DMS153 (cell line): ENCODE data around the gene SCNM1.
A peak's percentile ranks its signal among the peaks of the same experiment; 100 is the strongest.
"Not testable (repeated sequence)": the region's sequence is repeated elsewhere in the genome, so short reads cannot be mapped to it uniquely, and the experiment has no call there.

Experiments
- DNase-seq: peaks from one replicate; lab custom pipeline; 2025; lab: John Stamatoyannopoulos, UW

Gene SCNM1

DNA sequence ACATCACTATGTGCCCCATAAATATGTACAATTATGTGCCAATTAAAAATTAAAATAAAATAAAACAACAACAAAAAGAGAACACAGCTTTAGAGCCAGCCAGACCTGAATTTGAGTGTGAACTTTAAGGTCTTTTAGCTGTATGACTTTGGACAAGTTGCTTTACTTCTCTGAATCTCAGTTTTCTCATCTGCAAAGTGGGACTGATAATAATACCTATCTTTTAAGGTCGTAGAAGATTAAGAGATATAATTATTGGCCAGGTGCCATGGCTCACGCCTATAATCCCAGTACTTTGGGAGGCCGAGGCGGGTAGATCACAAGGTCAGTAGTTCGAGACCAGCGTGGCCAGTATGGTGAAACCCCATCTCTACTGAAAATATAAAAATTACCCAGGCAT, 27.4 kb downstream of the SCNM1 start:
- no peak for DNase-seq

DNA sequence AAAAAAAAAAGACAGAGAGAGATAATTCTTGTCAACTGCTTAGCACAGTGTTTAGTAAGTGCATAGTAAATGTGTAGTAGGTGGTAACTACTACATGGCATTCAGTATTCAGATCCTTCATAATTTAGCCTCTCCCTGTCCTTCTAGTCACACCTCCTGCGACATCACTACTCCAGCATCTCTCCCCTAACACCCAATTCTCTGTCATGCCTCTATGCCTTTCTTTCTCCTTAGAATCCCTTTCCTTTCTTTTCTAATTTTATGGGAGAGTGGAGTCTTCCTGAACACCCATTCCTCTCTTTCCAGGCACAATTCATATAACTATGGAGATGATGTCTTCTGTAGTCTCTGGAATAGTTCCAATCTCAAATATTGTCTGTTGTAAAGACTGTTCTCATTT, 27.9 kb downstream of the SCNM1 start:
- DNase-seq = no peak

DNA sequence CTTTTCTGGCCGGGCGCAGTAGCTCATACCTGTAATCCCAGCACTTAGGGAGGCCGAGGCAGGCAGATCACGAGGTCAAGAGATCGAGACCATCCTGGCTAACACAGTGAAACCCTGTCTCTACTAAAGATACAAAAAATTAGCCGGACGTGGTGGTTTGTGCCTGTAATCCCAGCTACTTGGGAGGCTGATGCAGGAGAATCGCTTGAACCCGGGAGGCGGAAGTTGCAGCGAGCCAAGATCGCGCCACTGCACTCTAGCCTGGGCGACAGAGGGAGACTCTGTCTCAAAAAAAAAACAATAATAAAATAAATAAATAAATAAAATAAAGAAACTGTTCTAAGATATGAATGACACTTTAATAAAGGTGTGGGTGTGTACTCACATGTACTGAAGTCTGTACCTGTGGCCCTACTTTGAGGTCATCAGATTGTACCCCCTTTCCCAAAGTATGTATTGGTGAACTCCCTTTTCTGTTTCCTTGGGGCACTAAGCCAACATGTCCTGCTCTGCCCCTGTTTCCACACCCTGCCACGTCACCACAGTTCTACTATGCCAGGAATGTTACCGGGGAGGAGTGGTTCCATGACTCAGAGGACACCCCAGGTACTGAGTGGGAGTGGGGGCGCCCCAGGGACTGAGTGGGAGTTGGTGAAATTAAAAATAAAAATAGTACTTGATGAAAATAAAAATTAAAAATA, 29.1 kb downstream of the SCNM1 start:
- not testable (repeated sequence) for DNase-seq

DNA sequence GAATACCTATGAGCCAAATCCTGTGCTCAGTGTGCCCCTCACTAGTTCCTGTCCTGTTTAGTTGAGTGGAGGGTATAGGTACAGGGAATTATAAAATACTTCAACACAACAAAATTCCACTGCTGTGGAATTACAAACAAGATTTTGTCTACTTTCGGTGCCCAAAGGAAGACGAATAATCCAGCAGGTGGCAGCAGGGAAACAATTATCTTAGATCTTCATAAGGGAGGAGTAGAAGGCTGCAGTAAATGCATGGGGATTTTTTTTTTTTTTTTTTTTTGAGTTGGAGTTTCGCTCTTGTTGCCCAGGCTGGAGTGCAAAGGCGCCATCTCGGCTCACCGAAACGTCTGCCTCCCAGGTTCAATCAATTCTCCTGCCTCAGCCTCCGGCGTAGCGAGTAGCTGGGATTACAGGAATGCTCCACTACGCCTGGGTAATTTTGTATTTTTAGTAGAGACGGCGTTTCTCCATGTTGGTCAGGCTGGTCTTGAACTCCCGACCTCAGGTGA, 30.4 kb downstream of the SCNM1 start:
- DNase-seq = peak; percentile 86

DNA sequence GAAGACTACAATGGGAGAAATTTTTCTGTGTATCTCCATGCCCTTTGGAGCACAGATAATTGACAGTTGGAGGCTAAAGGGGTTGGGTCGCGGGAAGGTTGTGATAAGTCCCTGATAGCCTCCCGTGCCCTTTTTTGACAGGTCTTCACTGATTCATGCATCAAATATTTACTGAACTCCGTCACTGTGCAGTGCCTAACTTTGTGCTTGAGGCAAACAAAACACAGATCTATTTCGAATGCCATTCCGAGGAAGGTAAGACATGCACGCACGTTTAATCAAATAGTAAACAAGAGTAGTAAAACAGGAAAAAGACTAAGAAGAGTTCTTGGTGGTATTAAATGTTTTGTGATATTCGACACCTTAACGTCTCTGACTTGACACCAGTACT, 31.9 kb downstream of the SCNM1 start:
- peak; percentile 50 for DNase-seq

DNA sequence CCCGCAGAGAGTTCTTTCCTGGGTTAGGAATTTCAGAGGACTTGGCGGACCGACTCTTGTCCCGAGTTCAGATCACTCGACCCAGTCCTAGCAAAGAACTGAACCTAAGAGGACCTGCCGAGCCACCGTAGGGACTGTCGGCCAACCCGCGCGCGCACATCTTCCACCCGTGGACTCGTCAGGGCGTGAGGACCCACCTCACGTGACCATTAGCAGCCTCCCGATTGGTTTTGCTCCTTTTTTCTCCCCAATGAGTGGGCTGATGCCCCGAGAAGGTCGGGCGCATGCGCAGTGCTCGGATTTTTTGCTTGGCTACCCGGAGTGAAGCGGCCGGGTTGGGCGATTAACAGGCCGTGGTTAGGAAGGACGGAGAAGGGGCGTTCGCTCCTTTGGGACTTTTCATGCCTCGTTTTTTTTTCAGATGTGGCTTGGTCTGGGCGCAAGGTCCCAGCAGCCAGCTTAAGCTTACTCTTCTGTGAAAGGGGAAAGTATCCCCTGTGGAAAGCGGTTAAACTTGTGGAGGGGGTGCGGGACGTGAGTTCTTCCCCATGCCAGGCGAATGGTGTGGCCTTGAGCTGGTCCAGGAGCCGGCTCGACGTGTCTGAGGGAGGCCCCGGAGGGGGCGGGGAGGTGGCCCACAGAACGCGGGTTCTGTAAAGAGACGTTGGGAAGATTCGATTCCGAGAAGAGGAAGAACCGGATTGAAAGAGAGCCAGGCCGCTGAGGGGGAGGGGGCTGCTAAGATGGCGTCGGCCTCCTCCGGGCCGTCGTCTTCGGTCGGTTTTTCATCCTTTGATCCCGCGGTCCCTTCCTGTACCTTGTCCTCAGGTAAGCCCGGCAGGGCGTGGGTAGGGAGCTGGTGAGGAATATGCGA, 32.5 kb downstream of the SCNM1 start, which contains the start of gene PIP5K1A:
TSS of gene PIP5K1A (plus strand) at position 299 of the 874 bp plus-strand sequence. CDS start at position 744, 445 bp downstream.
- DNase-seq = peak; percentile 99

DNA sequence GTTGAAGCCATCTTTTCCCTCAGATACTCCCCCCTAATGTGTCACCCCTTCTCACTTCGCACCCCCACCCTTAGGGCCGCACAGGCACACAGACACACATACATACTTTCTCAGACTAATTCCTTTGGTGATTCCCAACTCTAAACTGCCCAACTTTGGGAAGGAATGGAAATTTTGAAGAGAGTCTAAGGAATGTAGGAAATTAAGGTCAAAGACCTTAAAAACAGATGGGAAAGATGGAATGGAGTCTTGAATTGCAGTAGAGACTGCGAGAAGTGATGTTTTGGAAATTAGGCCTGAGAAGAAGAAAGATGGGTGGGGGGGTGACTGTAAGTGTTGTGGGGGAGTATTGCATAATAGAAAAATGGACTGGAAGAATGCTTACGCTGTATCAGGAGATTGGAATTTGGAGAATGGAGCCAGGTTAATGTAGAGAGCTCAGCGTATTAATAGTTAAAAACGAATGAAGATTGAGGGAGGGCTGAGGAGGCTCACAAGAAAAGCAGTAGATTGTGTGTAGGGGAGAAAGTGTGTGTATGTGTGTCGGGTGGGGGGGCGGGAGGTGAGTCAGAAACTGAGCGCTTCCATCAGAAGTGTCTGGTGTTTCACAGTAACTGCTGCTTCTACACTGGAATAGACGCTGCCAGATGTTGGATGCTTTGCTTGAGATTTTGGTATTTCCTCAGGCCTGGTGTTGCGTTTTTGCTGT, 34.1 kb downstream of the SCNM1 start:
- no peak for DNase-seq

DNA sequence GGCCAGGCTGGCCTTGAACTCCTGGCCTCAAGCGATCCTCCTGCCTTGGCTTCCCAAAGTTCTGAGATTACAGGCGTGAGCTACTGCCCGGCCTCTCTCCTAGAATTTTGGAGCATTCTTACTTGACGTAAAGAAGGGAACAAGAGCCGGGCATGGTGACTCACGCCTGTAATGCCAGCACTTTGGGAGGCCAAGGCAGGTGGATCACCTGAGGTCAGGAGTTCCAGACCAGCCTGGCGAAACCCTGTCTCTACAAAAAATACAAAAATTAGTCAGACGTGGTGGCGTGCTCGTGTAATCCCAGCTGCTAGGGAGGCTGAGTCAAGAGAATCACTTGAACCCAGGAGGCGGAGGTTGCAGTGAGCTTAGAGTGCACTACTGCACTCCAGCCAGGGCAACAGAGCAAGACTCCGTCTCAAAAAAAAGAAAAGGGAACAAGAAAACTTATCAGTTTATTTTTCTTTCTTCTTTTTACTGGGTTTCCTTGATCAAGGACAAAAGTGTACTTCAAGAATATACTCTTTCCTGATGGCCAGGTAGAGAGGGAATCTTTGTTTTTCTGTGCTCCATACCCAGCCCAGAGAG, 39.5 kb downstream of the SCNM1 start:
- not testable (repeated sequence) for DNase-seq

DNA sequence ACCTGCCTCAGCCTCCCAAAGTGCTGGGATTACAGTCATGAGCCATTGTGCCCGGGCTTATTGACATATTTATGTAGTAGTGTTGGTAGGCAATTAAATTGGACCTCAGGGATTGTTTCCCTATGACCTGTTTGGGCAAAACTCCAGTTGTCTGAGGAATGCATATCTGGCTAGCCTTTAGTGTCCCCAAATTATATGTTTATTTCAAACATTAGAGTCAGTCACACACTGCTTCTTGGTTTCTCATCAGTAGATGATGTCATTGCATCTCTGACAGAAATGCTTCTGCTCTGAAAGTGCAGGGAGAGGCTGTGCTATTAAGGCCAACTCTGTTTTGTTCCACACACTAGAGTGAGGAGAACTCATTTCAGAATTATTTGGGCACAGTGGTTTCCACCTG, 44.9 kb downstream of the SCNM1 start:
- no peak for DNase-seq

DNA sequence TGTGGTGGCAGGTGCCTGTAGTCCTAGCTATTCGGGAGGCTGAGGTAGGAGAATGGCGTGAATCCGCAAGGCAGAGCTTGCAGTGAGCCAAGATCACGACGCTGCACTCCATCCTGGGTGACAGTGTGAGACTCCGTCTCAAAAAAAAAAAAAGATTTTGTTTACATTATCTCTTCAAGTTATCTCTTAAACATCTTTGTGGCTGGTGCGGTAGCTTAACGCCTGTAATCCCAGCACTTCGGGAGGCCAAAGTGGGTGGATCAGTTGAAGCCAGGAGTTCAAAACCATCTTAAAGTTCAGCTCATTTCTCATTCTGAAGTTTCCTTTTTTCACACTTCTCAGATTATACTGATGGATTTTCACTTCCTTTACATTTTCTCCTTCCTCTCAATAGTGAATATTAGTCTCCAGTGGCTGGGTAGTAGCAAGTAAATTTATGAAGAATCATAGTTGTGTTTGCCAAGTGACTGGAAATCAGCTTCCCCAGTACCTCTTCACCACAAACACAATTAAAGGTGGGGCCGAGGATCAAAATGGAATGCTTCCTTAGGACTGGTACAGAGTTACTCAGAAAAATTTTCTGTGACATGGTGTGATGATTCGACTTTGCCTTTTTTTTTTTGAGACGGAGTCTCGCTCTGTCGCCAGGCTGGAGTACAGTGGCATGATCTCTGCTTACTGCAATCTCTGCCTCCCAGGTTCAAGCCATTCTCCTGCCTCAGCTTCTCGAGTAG, 46.2 kb downstream of the SCNM1 start:
- no peak for DNase-seq

DNA sequence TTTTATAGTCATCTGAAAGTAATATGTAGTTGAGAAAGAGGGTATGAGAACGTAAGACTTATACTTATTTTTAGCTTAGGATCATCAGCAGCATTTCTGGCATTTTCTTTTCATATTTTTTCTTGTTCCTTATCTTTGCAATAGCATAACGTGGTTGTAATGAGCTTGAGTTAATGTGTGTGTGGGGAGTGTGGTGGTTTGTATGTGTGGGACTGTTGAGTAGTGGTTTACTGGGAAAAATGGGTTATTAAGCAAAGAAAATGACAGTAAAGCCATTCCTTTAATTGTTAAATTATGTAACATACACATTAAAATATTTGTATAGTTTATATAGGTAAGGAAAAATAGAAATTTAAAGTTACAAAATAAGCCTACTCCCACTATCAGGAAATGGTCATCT, 47.6 kb downstream of the SCNM1 start:
- DNase-seq = no peak
